Endothelial cell of umbilical vein (primary cell): ENCODE measurements around the gene TPM3. TPM values are rescaled to one million over a fixed set of nuclear protein-coding genes. Genes with fewer than 3 reads are reported as not detected.

Experiments
- BruUV-seq: library from RNA; stranded (reverse); fragments of 400-500 nt; replicated peaks from 2 replicates; lab custom pipeline; 2021; lab: Mats Ljungman, UMichigan
- CTCF ChIA-PET: fragments of 300-600, 350-600 bp; sonication (Branson Sonifier 250); formaldehyde crosslinking; loops from one replicate; lab custom pipeline; 2021; ENCODE audit warnings: antibody characterized with exemption, inconsistent platforms; lab: Charles Lee
- POLR2A ChIA-PET: fragments of 300-600, 350-600 bp; sonication (Branson Sonifier 250); formaldehyde crosslinking; loops from one replicate; lab custom pipeline; 2021; ENCODE audit warnings: antibody characterized with exemption, inconsistent platforms; lab: Charles Lee
- DNase-seq: peaks from one replicate; pipeline ENCODE4 v3.0.0-alpha.2; 2011; ENCODE audit warnings: low read depth, low spot score
- FAIRE-seq: peaks from 2 replicates; lab custom pipeline; 2011; peaks lifted over from hg19 to GRCh38; lab: Jason Lieb, UNC
- H2AFZ ChIP-seq: 2 replicates; pipeline ENCODE4 v1.6.0; 2012; ENCODE audit warnings: low read depth, low read length, control low read depth, inconsistent platforms
- H3K27ac ChIP-seq: 2 replicates; pipeline ENCODE4 v1.5.1; 2011; ENCODE audit warnings: low read depth, mild to moderate bottlenecking, control low read depth, low read length, moderate library complexity; ENCODE audit not compliant: insufficient read depth
- H3K27me3 ChIP-seq, 2 experiments: 2 replicates each; pipeline versions ENCODE4 v1.6.0 to v1.6.1; 2011; ENCODE audit warnings: low read length in 2 of 2, mixed read lengths in 1 of 2; ENCODE audit not compliant: control insufficient read depth in 2 of 2, insufficient read depth in 2 of 2
- H3K36me3 ChIP-seq, 2 experiments: 2 replicates in 1 of 2; 3 replicates in 1 of 2; pipeline ENCODE4 v1.5.1; 2011; ENCODE audit warnings: low read length in 2 of 2, mild to moderate bottlenecking in 1 of 2, moderate library complexity in 1 of 2; ENCODE audit not compliant: control insufficient read depth in 2 of 2, insufficient read depth in 2 of 2; ENCODE audit errors: extremely low read depth in 1 of 2
- H3K4me1 ChIP-seq: 3 replicates; pipeline ENCODE4 v1.5.1; 2011; ENCODE audit warnings: mild to moderate bottlenecking, low read length; ENCODE audit not compliant: control insufficient read depth, insufficient read depth; ENCODE audit errors: extremely low read depth
- H3K4me2 ChIP-seq: 2 replicates; pipeline ENCODE4 v1.6.1; 2011; ENCODE audit warnings: low read length, control low read depth, mixed read lengths; ENCODE audit not compliant: insufficient read depth
- H3K4me3 ChIP-seq, 3 experiments: fragments of 200-600 bp in 1 of 3; sonication (generic), shearing (Covaris generic) in 1 of 3; replicated peaks in 1 of 3; 2 replicates each; pipeline ENCODE4 v1.5.1; 2011 to 2016; ENCODE audit warnings: control low read depth in 3 of 3, low read length in 3 of 3, mild to moderate bottlenecking in 2 of 3, inconsistent platforms in 1 of 3, low read depth in 1 of 3, moderate library complexity in 1 of 3; ENCODE audit not compliant: insufficient read depth in 1 of 3
- H3K79me2 ChIP-seq: 2 replicates; pipeline ENCODE4 v1.6.0; 2012; ENCODE audit warnings: low read length, inconsistent platforms; ENCODE audit not compliant: control insufficient read depth, insufficient read depth
- H3K9ac ChIP-seq: replicated peaks from 2 replicates; pipeline ENCODE3; 2011; ENCODE audit warnings: low read length, control low read depth; ENCODE audit not compliant: insufficient read depth; ENCODE audit errors: extremely low read depth
- H3K9me1 ChIP-seq: replicated peaks from 3 replicates; pipeline ENCODE4 v1.6.0; 2011; ENCODE audit warnings: mild to moderate bottlenecking, low read length; ENCODE audit not compliant: control insufficient read depth, insufficient read depth; ENCODE audit errors: extremely low read depth
- H3K9me3 ChIP-seq: replicated peaks from 2 replicates; pipeline ENCODE4 v1.5.1; 2012; ENCODE audit warnings: low read length, inconsistent platforms; ENCODE audit not compliant: control insufficient read depth, insufficient read depth
- H4K20me1 ChIP-seq: replicated peaks from 2 replicates; pipeline ENCODE3; 2011; ENCODE audit warnings: mild to moderate bottlenecking, low read length; ENCODE audit not compliant: control insufficient read depth, insufficient read depth; ENCODE audit errors: extremely low read depth
- CTCF ChIP-seq, 2 donors: IDR thresholded peaks; 1 replicate in 1 of 2; 2 replicates in 1 of 2; pipeline ENCODE4 v1.5.1; 2011; ENCODE audit warnings: low read length in 2 of 2, mild to moderate bottlenecking in 2 of 2, moderate library complexity in 2 of 2, control low read depth in 1 of 2, inconsistent platforms in 1 of 2, low read depth in 1 of 2; ENCODE audit not compliant: insufficient read depth in 1 of 2; ENCODE audit errors: extremely low read depth in 1 of 2
- EZH2 ChIP-seq: IDR thresholded peaks from 2 replicates; pipeline ENCODE4 v1.6.1; 2012; ENCODE audit warnings: borderline replicate concordance, low read depth, mild to moderate bottlenecking, moderate library complexity, low read length, inconsistent platforms; ENCODE audit not compliant: severe bottlenecking
- FOS ChIP-seq: IDR thresholded peaks from 2 replicates; pipeline ENCODE4 v1.6.1; 2011; ENCODE audit warnings: mild to moderate bottlenecking, low read length, moderate library complexity, borderline replicate concordance; ENCODE audit not compliant: insufficient read depth
- GATA2 ChIP-seq: IDR thresholded peaks from 2 replicates; pipeline ENCODE4 v1.7.0; 2011; ENCODE audit warnings: low read depth, mild to moderate bottlenecking, moderate library complexity, mixed read lengths, low read length; ENCODE audit not compliant: insufficient read length, insufficient read depth
- JUN ChIP-seq: IDR thresholded peaks from 2 replicates; pipeline ENCODE4 v1.6.1; 2011; ENCODE audit warnings: borderline replicate concordance, low read depth; ENCODE audit not compliant: insufficient read length, insufficient read depth
- MAX ChIP-seq: IDR thresholded peaks from 2 replicates; pipeline ENCODE4 v1.6.1; 2011; ENCODE audit not compliant: insufficient read depth, insufficient read length
- MYC ChIP-seq: IDR thresholded peaks from one replicate; pipeline ENCODE4 v1.6.1; 2011; ENCODE audit warnings: mild to moderate bottlenecking, low read depth, low read length
- POLR2A ChIP-seq: IDR thresholded peaks from 2 replicates; pipeline ENCODE4 v1.6.1; 2012; ENCODE audit warnings: low read depth, mild to moderate bottlenecking, control low read depth, low read length
- POLR2AphosphoS5 ChIP-seq: IDR thresholded peaks from 2 replicates; pipeline ENCODE4 v1.6.1; 2012; ENCODE audit warnings: low read depth, mild to moderate bottlenecking, control low read depth, low read length, moderate library complexity; ENCODE audit not compliant: insufficient read depth
- dilution Hi-C: fragments of 300-500 bp; cut with MboI; formaldehyde crosslinking; loops from one replicate; pipeline ENCODE4 v1.15.0; 2019; ENCODE audit warnings: low sequenced_read_pairs; ENCODE audit not compliant: extremely low pct_ligation_motif_present
- intact Hi-C: fragments of 100-400 bp; cut with micrococcal nuclease; formaldehyde crosslinking; loops from one replicate; pipeline ENCODE4 v1.10.0; 2022
- polyA plus RNA-seq, 4 experiments: library from polyadenylated mRNA; depleted of rRNA in 3 of 4; stranded (reverse) in 3 of 4; unstranded in 1 of 4; fragments of >200 nt; gene quantifications; 2 replicates each; pipeline versions ENCODE4 v1.2.1 to v1.2.3, GENCODE V29; 2011 to 2012; ENCODE audit warnings: missing spikeins in 1 of 4
- total RNA-seq: library from RNA; stranded (reverse); gene quantifications from 2 replicates; pipeline ENCODE4 v1.2.3, GENCODE V29; 2021

Gene TPM3
- total and polyA plus RNA-seq, 2 donors (not counting 3 experiments of a cell fraction or from before 2014, with no cell fraction given), result 395 to 927 TPM

GRCh38 chr1:154178013-154178412 is 13.9 kb downstream of the TPM3 start:
- no peak overlapping the region for H3K4me3 ChIP-seq
- peaks cover 8% of the 10 kb centered on the region for H4K20me1 ChIP-seq
- TF ChIP-seq MAX (no peak), EZH2 (no peak), GATA2 (no peak), POLR2AphosphoS5 (no peak), CTCF (IDR thresholded peaks at IDR 0.05; ENCODE audit: extremely low read depth in 1 of 2, insufficient read depth in 1 of 2, low read depth in 1 of 2, low read length in 2 of 2) (no peak), POLR2A (no peak), JUN (no peak), MYC (no peak), FOS (no peak)
- no peaks in the 10 kb centered on the region for H3K27me3 ChIP-seq
- no peak for DNase-seq
- CTCF ChIA-PET, result interaction anchor here (0.6 to 2.4 kb wide), 4 partner anchors 18 to 157 kb away, joined by 3 to 8 read pairs (median 6); no protein-coding TSS in a partner anchor
- POLR2A ChIA-PET, result no interaction called here
- no peak for FAIRE-seq
- no peak overlapping the region for H2AFZ ChIP-seq
- dilution Hi-C loops, result no loop called here
- intact Hi-C loops, result no loop called here
- H3K79me2 ChIP-seq, result peaks cover 94% of the 10 kb centered on the region
- no TSS peak for BruUV-seq
- H3K27ac ChIP-seq, result no peak overlapping the region
- H3K9me3 ChIP-seq, result no peaks in the 10 kb centered on the region
- no peaks in the 10 kb centered on the region for H3K9me1 ChIP-seq
- H3K4me1 ChIP-seq, result peaks cover 49% of the 10 kb centered on the region
- H3K36me3 ChIP-seq, result peaks cover 12 to 24% of the 10 kb centered on the region in 2 experiments
- H3K4me2 ChIP-seq, result peak overlapping the region; percentile 96
- no peak overlapping the region for H3K9ac ChIP-seq
